Fibroblast of skin of abdomen (primary cell): ENCODE results near the gene ACVR1.
"Not testable (repeated sequence)": the region's sequence is repeated elsewhere in the genome, so short reads cannot be mapped to it uniquely, and the experiment has no call there.

Experiments
- DNase-seq: peaks from one replicate; pipeline ENCODE4 v3.0.0-alpha.2; 2013

The ACVR1 gene

DNA sequence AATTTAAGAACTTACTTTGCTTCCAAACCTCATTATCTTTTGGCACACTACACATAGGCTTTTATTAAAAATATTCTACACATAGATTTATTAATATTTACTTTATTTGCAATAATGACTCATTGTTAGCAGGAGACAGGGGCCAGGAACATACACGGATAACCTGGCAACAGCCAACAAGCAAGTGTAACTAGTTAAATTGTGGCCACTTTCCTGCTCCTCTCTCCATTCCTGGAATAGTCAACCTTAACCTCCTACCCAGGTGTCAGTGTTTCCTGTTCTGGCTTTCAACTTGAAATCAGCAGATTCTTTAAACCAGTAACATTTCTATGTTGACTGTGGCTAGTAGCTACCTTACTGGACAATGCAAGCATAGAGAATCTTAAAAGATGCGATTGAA, 26.5 kb downstream of the ACVR1 start:
- DNase-seq = no peak

- no peak for DNase-seq
These were observed 27.9 kb downstream of the ACVR1 start for GRCh38 chr2:157848213-157848612.

GRCh38 chr2:157845081-157845480, 31.0 kb downstream of the ACVR1 start:
- DNase-seq = no peak

DNA sequence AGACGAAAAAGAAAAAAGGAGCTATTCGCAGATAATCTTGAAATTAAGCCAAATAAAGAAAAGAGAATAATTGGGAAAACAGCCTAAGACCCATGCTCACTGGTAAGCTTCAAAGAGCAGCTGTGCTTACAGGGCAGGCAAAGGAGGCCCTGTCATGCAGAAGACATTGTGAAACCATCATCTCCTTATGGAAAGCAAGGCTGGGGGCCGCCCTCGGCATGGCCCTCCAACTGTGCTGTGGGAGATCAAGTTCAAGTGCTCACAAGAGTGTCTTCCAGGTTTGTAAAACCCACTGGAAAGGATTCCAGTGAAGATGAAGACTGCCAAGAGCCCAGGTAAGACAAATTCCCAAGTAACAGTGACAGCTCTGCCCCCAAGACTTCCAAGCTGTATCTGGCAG, 32.2 kb downstream of the ACVR1 start:
- no peak for DNase-seq

DNA sequence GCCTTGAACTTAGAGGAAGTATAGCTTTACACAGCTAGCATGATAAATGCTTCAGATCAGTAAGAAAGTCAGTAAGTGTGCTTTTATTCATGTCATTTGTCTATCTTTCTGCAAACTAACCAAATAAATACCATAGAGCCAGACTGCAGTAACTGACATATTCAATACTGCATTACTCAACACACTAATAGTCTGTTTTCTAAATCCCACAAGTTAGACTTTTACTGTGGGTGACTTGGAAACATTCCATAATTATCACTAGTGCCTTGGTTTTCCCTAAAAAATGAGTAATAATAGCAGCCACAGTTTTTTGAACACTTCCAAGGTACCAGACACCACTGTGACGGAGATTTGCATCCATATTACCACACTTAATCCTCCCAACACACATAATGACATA, 33.0 kb downstream of the ACVR1 start:
- DNase-seq = peak; percentile 46

DNA sequence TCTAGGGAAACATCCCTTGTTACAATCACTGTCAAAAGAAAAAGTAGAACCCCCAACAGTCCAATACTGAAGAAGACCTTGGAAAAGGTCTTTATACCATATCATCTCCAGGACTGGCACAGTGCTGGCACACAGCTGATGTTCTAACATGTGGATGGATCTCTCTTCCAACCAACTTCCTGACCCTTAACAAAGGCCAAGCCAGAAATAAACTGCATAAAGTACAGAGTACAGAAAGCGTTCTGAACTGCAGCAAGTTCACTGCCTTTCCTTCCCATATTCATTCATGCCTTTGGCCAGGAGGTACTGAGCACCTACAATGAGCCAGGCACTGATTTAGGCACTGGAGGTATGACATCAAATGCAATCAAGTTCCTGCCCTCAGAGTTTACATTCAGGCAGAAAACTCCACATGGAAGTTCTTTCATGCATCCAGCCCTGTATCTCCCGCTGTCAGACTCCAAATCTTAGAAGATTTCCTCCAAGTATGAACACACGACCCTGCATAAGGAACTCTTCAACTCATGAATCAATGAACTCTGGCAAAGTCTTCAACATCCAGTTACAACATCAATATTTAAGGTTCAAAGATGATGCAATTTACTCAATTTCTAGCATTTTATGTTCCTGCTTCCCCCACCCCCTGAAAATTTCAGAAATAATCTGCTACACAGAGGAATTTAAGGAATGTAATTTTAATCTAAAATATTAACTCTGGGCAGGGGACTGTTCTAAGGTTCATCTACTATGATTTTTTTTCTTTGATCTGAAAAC, 33.8 kb downstream of the ACVR1 start:
- DNase-seq = peak; percentile 23

GRCh38 chr2:157841485-157841884, 34.6 kb downstream of the ACVR1 start:
- DNase-seq = no peak

DNA sequence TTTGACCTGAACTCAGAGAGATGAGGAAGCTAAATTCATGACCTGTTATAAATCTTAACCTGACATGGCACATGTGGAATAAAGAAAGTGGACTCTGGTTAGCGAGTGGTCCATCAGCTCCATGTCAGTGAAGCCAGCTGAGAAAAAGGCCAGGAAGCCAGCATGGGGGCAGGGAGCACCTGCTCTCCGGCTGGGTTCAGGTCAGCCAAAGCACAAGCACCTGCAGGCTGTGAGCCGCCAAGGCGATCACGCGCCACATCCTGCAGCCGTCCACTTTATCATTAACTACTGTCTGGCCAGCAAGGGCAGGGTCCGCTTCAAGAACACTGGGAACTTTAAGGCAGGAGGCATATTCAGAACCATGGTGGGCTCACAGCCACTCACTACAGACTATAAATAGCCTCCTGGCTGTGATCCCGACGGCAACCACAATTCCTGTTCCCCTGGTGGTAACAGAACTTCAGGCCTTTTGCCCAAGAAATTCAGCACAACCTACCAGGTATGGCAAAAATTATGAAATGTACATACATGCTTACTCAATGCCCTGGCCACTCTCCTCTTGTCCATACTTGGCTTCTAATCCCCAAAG, 35.5 kb downstream of the ACVR1 start:
- DNase-seq = peak; percentile 62

DNA sequence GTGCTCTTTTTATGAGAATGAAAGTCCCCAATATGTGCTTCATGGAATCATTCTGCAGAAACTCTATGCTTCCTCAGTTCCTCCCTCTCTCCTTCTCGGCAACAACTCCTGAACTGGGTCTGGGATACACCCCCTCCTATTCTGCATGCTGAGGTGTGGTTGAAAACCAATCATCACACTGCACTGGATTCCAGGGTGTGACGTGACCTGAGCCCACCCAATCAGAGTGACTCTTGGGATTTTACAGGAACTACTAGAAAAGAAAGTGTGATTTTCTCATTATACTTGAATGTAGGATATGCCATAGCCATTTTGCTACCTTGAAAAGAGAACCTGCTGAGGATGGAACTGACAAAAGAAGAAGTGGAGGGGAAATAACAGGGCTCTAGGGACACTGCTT, 36.3 kb downstream of the ACVR1 start:
- no peak for DNase-seq

GRCh38 chr2:157839162-157839801, 36.8 kb downstream of the ACVR1 start:
- peak; percentile 70 for DNase-seq

DNA sequence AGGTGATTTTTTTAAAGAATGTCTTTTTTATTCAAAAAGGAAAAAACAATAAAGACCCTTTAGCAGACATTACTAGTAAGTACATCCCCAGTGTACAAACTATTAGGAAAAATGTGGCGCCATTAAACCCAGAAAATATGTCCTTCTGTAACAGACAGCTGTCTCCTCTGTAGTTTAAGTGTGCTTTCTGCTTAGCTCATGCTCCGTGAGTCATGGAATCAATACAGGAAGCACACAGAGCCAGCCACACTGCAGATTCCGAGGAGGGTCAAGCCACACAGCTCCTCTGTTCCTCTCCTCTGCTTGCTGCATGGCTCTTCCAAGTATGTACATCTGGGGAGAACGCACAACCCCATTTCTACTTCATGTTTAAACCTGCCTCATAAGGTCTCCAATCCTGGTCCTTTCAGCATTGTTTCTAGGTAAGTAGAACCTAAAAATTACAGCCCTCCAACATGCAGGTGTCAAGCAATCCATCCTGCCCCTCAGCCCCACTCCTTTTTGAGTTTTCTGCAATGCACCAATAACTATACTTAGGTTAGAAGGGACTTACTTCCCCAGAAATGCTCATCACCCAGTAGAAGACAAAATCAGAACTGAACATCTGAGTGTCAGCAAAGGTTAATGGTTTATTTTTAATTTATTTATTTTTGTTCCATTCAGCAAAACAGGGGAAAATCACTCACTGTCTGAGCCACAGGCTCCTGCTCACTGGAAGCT, 37.5 kb downstream of the ACVR1 start:
- peak; percentile 85 for DNase-seq

DNA sequence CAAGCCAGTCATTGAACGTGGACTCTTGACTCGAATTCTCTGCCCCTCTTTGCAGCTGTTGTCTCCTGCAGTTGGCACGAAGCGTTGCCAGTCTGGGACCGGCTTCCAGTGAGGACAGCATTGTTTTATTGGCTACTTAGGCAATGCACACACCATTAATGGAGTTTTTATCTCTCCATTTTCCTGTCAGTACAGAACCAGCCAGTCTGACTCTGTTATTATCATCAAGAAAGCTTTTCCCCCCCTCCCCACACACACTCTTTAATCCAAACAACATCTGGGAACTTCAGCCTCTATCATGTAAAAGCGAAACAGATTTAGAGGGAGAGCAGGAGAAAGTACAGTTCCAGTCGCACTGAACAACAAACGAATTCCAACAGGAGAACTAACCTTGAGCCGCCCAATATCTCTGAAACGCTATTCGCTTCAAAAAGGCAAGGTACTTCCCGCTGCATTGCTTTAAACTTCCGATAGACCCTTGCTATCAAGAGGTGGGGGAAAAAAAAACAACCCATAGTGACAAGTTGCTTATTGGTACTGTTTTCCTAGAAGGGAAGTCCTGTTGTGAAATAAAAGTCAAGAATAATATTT, 38.2 kb downstream of the ACVR1 start:
- peak; percentile 31 for DNase-seq

- no peak for DNase-seq
These were observed 39.6 kb downstream of the ACVR1 start for GRCh38 chr2:157836531-157836930.

- no peak for DNase-seq
These were observed 40.7 kb downstream of the ACVR1 start for GRCh38 chr2:157835425-157835824.

- no peak for DNase-seq
These were observed 41.1 kb downstream of the ACVR1 start for GRCh38 chr2:157835006-157835405.

DNA sequence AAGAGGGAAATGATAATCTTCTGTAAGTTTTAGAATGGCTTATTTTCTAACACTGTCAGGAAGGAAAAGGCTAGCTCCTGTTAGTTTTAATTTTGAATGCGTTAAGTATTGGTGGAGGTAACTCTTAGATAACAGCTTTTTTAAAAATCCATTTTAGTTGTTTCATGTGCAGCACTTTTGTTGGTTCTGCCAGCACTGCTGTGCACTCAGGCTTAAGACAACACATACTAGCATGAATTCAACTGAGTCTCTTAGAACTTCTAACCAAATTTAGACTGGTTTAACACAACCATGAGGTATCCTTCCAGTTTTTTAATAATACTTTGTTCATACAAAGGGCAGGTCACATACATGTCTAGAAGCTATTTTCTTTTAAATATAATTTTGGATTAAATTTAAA, 42.4 kb downstream of the ACVR1 start:
- no peak for DNase-seq

- DNase-seq = no peak
These were observed 44.4 kb downstream of the ACVR1 start for GRCh38 chr2:157831573-157832315.

DNA sequence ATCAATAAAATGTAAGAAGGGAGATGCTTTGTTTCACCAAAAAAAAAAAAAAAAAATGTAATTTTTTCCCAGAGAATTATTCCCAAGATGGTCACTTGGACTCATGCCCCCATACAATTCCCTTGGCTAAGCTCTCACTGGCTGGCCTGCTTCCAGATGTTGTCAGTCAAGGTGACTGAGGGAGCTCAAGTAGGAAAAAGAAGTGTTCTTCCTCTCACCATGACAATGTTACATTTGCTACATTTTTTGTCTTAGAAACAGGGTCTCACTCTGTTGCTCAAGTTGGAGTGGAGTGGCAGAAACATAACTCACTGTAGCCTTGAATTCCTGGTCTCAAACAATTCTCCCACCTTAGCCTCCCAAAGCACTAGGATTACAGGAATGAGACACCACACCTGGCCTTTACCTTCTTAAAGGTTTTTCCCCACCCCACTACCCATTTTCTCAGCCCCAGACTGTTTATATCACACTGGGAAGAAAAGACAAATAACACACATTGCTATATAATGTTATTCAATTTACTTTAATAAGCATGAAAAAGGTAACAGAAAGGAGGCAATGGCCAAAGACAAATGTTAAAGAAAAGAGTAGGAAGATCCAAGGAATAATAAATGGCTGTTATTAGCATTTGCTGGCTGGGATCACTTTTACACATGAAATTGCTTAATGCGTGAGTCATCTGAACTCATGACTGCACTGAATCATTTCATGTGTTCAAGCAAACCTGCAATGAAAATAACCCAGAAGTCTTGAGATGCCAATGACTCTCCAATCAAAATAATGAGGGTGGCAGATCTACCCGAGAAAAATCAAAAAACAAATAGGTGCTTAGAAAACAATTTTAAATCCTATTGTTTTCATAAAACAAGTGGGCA, 45.2 kb downstream of the ACVR1 start:
- DNase-seq = peak; percentile 90

DNA sequence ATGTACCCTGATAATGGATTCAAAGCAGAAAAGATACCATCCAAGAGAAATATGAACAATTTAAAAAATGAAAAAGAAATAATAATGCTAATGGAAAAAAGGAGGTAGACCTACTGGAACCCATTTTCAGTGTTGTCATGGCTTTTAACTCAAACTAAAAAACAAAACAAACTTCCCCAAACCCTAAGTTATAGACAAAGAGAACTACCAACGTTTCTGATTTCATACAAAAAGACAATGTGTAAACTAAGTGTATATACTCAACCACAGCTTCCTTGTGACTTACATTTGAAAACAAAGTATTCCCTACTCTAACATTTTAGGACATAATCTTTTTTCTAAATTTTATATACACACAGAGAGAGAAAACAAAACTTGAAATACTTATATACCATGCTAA, 45.9 kb downstream of the ACVR1 start:
- no peak for DNase-seq

- no peak for DNase-seq
These were observed 48.8 kb downstream of the ACVR1 start for GRCh38 chr2:157827377-157827776.

- not testable (repeated sequence) for DNase-seq
These were observed 49.5 kb downstream of the ACVR1 start for GRCh38 chr2:157826644-157827043.
